Activated gamma-delta T cell treated with Interleukin-2 at 50 U/mL for 16 hours (primary cell): ENCODE measurements around the gene HS2ST1.

Source experiments
- DNase-seq: peaks from one replicate; pipeline ENCODE4 v3.0.0-alpha.2; 2020

The HS2ST1 gene

GRCh38 chr1:87117761-87118368 is 203.4 kb downstream of the HS2ST1 start:
- DNase-seq, result no peak

GRCh38 chr1:87119541-87120140 is 205.2 kb downstream of the HS2ST1 start:
- no peak for DNase-seq

GRCh38 chr1:87120779-87121178 is 206.3 kb downstream of the HS2ST1 start:
- no peak for DNase-seq

GRCh38 chr1:87121711-87122163 is 207.3 kb downstream of the HS2ST1 start:
- no peak for DNase-seq

- no peak for DNase-seq
Observed at GRCh38 chr1:87122243-87122642, 207.8 kb downstream of the HS2ST1 start.

- no peak for DNase-seq
Observed at GRCh38 chr1:87123610-87124009, 209.2 kb downstream of the HS2ST1 start.

- DNase-seq, result no peak
Observed at GRCh38 chr1:87126886-87127505, 212.6 kb downstream of the HS2ST1 start.

GRCh38 chr1:87127581-87127980 is 213.1 kb downstream of the HS2ST1 start:
- DNase-seq, result no peak

GRCh38 chr1:87129038-87129437 is 214.6 kb downstream of the HS2ST1 start:
- no peak for DNase-seq

- DNase-seq, result no peak
Observed at GRCh38 chr1:87129606-87130005, 215.2 kb downstream of the HS2ST1 start.

GRCh38 chr1:87130438-87130837 is 216.0 kb downstream of the HS2ST1 start:
- DNase-seq, result no peak

GRCh38 chr1:87131809-87132283 is 217.4 kb downstream of the HS2ST1 start:
- peak; percentile 69 for DNase-seq

GRCh38 chr1:87132284-87132870 is 217.9 kb downstream of the HS2ST1 start:
- DNase-seq, result no peak

GRCh38 chr1:87134061-87134460 is 219.6 kb downstream of the HS2ST1 start:
- DNase-seq, result no peak

- DNase-seq, result no peak
Observed at GRCh38 chr1:87134625-87135328, 220.3 kb downstream of the HS2ST1 start.

GRCh38 chr1:87135329-87135712 is 220.9 kb downstream of the HS2ST1 start:
- DNase-seq, result no peak

GRCh38 chr1:87136607-87137341 is 222.3 kb downstream of the HS2ST1 start:
- DNase-seq, result no peak

GRCh38 chr1:87137342-87137739 is 222.9 kb downstream of the HS2ST1 start:
- DNase-seq, result no peak

- no peak for DNase-seq
Observed at GRCh38 chr1:87140831-87141540, 226.6 kb downstream of the HS2ST1 start.

- DNase-seq, result no peak
Observed at GRCh38 chr1:87141556-87141955, 227.1 kb downstream of the HS2ST1 start.

GRCh38 chr1:87143413-87144135 is 229.1 kb downstream of the HS2ST1 start:
- no peak for DNase-seq
